ENCODE data around the gene ZBTB16. TPM values are rescaled to one million over a fixed set of nuclear protein-coding genes. Genes with fewer than 3 reads are reported as not detected.
"Not testable (repeated sequence)": the region's sequence is repeated elsewhere in the genome, so short reads cannot be mapped to it uniquely, and the experiment has no call there.

Gene ZBTB16
- total RNA-seq, 1 experiment from 2014 or later: not detected

- DNase-seq (ENCODE audit: low spot score): no peak
Observed at GRCh38 chr11:114042234-114042633, 17.3 kb upstream of the ZBTB16 start.

- DNase-seq (ENCODE audit: low spot score): no peak
Observed at GRCh38 chr11:114044042-114044871, 15.3 kb upstream of the ZBTB16 start.

GRCh38 chr11:114047327-114047726 lies 12.2 kb upstream of the ZBTB16 start:
- no peak for DNase-seq (ENCODE audit: low spot score)

GRCh38 chr11:114049050-114049449 lies 10.5 kb upstream of the ZBTB16 start:
- DNase-seq (ENCODE audit: low spot score): no peak

GRCh38 chr11:114049766-114050165 lies 9.7 kb upstream of the ZBTB16 start:
- DNase-seq (ENCODE audit: low spot score): not testable (repeated sequence)

- no peak for DNase-seq (ENCODE audit: low spot score)
Observed at GRCh38 chr11:114050258-114050927, 9.1 kb upstream of the ZBTB16 start.

GRCh38 chr11:114051558-114051957 lies 8.0 kb upstream of the ZBTB16 start:
- no peak for DNase-seq (ENCODE audit: low spot score)

GRCh38 chr11:114052160-114052559 lies 7.4 kb upstream of the ZBTB16 start:
- DNase-seq (ENCODE audit: low spot score): no peak

GRCh38 chr11:114053406-114053805 lies 6.1 kb upstream of the ZBTB16 start:
- DNase-seq (ENCODE audit: low spot score): no peak

- no peak for DNase-seq (ENCODE audit: low spot score)
Observed at GRCh38 chr11:114054806-114055205, 4.7 kb upstream of the ZBTB16 start.

GRCh38 chr11:114056409-114056808 lies 3.1 kb upstream of the ZBTB16 start:
- DNase-seq (ENCODE audit: low spot score): no peak

GRCh38 chr11:114057147-114057546 lies 2.4 kb upstream of the ZBTB16 start:
- DNase-seq (ENCODE audit: low spot score): no peak

- no peak for DNase-seq (ENCODE audit: low spot score)
Observed at GRCh38 chr11:114057605-114058004, 1.9 kb upstream of the ZBTB16 start.

- DNase-seq (ENCODE audit: low spot score): no peak
Observed at GRCh38 chr11:114058026-114058706, 1.3 kb upstream of the ZBTB16 start.

- DNase-seq (ENCODE audit: low spot score): no peak
Observed at GRCh38 chr11:114058871-114059277, 637 bp upstream of the ZBTB16 start.

GRCh38 chr11:114059984-114060391 lies 477 bp downstream of the ZBTB16 start:
- no peak for DNase-seq (ENCODE audit: low spot score)

GRCh38 chr11:114060392-114061047 lies 1.0 kb downstream of the ZBTB16 start:
- DNase-seq (ENCODE audit: low spot score): no peak

GRCh38 chr11:114061048-114061680 lies 1.7 kb downstream of the ZBTB16 start:
- DNase-seq (ENCODE audit: low spot score): no peak

- DNase-seq (ENCODE audit: low spot score): no peak
Observed at GRCh38 chr11:114061681-114062049, 2.2 kb downstream of the ZBTB16 start.

GRCh38 chr11:114062272-114062671 lies 2.8 kb downstream of the ZBTB16 start:
- DNase-seq (ENCODE audit: low spot score): no peak

GRCh38 chr11:114063149-114063828 lies 3.8 kb downstream of the ZBTB16 start:
- DNase-seq (ENCODE audit: low spot score): no peak

Data from HT-29 (cell line).